Astrocyte of the spinal cord (primary cell): Measurements from ENCODE around the gene SERPINI1.

Experiments used
- DNase-seq: peaks from one replicate; pipeline ENCODE4 v3.0.0; 2011; ENCODE audit warnings: low read depth, low spot score
- H3K4me3 ChIP-seq: 2 replicates; pipeline ENCODE4 v1.5.1; 2011; ENCODE audit warnings: low read depth, mild to moderate bottlenecking, low read length, moderate library complexity
- in situ Hi-C: cut with HindIII; loops from 2 replicates; pipeline ENCODE4 v1.10.0; 2017; ENCODE audit warnings: low sequenced_read_pairs
- TF ChIP-seq, protein P1 (sequence below): IDR thresholded peaks from 2 replicates; pipeline ENCODE4 v1.5.1; 2012; ENCODE audit warnings: low read depth, mild to moderate bottlenecking, low read length, inconsistent platforms

The SERPINI1 gene

DNA sequence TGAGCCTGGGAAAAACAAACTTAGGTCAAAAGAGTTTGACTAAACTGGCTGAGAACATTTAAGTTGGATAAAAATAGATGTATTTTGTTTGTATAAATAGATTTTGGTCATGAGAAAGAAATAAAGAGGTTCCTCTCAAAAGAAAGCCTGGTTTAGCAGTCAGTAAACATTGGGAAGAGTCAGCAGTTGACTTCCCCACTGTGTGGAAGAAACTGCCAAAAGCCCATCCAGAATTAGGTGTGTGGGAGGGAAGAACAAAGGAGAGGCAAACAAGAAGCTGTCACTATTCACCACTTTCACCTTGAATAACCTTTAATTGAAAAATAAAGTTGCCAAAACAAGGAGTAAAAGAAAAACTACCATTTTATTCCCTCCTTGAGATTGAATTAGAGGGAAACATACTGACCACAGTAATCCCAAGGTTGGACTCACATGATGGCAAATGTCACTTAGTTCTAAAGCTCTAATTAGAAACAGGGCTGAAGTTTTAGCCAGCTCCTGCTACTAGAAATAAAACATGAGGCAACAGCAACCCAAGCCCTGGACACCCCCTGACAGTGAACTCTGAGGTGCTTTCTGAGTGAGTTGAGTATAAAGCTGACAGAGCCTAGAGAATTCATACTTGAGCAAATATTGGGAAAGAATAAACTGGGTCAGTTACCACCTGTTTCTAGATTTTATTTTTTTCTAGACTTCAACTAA, 139.3 kb downstream of the SERPINI1 start:
- TF ChIP-seq, protein P1, sequence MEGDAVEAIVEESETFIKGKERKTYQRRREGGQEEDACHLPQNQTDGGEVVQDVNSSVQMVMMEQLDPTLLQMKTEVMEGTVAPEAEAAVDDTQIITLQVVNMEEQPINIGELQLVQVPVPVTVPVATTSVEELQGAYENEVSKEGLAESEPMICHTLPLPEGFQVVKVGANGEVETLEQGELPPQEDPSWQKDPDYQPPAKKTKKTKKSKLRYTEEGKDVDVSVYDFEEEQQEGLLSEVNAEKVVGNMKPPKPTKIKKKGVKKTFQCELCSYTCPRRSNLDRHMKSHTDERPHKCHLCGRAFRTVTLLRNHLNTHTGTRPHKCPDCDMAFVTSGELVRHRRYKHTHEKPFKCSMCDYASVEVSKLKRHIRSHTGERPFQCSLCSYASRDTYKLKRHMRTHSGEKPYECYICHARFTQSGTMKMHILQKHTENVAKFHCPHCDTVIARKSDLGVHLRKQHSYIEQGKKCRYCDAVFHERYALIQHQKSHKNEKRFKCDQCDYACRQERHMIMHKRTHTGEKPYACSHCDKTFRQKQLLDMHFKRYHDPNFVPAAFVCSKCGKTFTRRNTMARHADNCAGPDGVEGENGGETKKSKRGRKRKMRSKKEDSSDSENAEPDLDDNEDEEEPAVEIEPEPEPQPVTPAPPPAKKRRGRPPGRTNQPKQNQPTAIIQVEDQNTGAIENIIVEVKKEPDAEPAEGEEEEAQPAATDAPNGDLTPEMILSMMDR, result no peak

More for the DNA sequence above, 139.3 kb downstream of the SERPINI1 start:
- no peak overlapping the region for H3K4me3 ChIP-seq
- in situ Hi-C loops, result no loop called here
- no peak for DNase-seq
